ENCODE results near the gene PIGN. TPM values are rescaled to one million over a fixed set of nuclear protein-coding genes. Genes with fewer than 3 reads are reported as not detected.
A peak's percentile ranks its signal among the peaks of the same experiment; 100 is the strongest.
"Not testable (repeated sequence)": the region's sequence is repeated elsewhere in the genome, so short reads cannot be mapped to it uniquely, and the experiment has no call there.

PIGN gene
- polyA plus RNA-seq, 4 donors, result 2.2 to 21.4 (median 5.7) TPM

DNA sequence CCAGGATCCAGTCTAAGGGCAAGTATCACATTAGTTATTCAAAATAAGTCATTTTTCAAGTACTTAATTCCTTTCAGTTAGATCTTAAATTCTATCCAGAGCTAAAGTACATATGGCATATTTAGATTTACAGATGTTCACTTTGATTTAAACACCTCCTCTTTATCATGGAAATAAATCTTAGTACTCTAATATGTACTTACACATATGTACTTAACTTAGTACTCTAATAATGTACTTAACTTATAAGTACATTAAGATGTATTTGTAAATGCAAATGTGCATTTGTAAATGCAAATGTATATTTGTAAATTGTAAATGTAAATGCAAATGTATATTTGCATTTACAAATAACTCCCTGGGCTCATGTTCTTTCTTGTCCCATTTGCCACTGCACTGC is 14.6 kb downstream of the PIGN start:
- no peaks in the 10 kb centered on the region for H3K27me3 ChIP-seq (ENCODE audit: control insufficient read depth in 3 of 3, insufficient read depth in 3 of 3, low read length in 3 of 3)
- no peaks in the 10 kb centered on the region for H3K4me1 ChIP-seq (ENCODE audit: control insufficient read depth in 3 of 3, insufficient read depth in 2 of 3, low read depth in 1 of 3, low read length in 2 of 3)
- H3K4me3 ChIP-seq (ENCODE audit: low read depth in 1 of 3, low read length in 3 of 3), result no peak overlapping the region
- FAIRE-seq, result peak; percentile 30
- H3K36me3 ChIP-seq (ENCODE audit: control insufficient read depth in 3 of 3, insufficient read depth in 2 of 3, low read depth in 1 of 3, low read length in 3 of 3), result peaks cover 0 to 2% (median 0%) of the 10 kb centered on the region in 3 donors
- H3K9me3 ChIP-seq (ENCODE audit: control insufficient read depth in 2 of 2, insufficient read depth in 1 of 2, low read depth in 1 of 2, low read length in 1 of 2), result no peaks in the 10 kb centered on the region
- H3K27ac ChIP-seq (ENCODE audit: low read depth in 1 of 3, low read length in 2 of 3), result no peak overlapping the region
- DNase-seq, result no peak

DNA sequence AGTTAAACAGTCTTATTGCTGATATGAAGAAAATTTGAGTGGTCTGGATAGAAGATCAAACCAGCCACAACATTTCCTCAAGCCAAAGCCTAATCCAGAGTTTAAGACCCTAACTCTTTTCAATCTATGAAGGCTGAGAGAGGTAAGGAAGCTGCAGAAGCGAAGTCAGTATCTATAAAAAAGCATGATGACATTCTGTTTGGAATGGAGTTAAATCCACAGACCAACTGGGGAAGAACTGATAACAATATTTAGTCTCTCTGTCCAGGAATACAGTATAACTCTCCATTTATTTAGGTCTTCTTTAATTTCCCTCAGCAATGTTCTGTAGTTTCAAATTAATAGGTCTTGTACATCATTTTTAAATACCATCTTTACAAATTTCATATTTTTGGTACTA is 16.0 kb downstream of the PIGN start:
- no peak overlapping the region for H3K27ac ChIP-seq (ENCODE audit: low read depth in 1 of 3, low read length in 2 of 3)

DNA sequence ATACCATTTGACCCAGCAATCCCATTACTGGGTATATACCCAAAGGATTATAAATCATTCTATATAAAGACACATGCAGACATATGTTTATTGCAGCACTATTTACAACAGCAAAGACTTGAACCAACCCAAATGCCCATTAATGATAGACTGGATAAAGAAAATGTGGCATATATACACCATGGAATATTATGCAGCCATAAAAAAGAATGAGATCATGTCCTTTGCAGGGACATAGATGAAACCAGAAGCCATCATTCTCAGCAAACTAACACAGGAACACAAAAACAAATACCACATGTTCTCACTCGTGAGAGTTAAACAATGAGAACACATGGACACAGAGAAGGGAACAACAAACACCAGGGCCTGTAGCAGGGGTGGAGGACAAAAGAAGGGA is 20.3 kb downstream of the PIGN start:
- H3K27me3 ChIP-seq (ENCODE audit: control insufficient read depth in 3 of 3, insufficient read depth in 3 of 3, low read length in 3 of 3); H3K4me1 ChIP-seq (ENCODE audit: control insufficient read depth in 3 of 3, insufficient read depth in 2 of 3, low read depth in 1 of 3, low read length in 2 of 3); H3K36me3 ChIP-seq (ENCODE audit: control insufficient read depth in 3 of 3, insufficient read depth in 2 of 3, low read depth in 1 of 3, low read length in 3 of 3); H3K4me3 ChIP-seq (ENCODE audit: low read depth in 1 of 3, low read length in 3 of 3); H3K27ac ChIP-seq (ENCODE audit: low read depth in 1 of 3, low read length in 2 of 3); H3K9me3 ChIP-seq (ENCODE audit: control insufficient read depth in 2 of 2, insufficient read depth in 1 of 2, low read depth in 1 of 2, low read length in 1 of 2); DNase-seq; FAIRE-seq: not testable (repeated sequence)
- WGBS, 3 donors, result 88 to 96% (median 95%) methylated on average over 1 of the region's 1 CpG

More for the DNA sequence above, 16.0 kb downstream of the PIGN start:
- Histone ChIP-seq H3K4me3 (ENCODE audit: low read depth in 1 of 3, low read length in 3 of 3) (no peak overlapping the region), H3K4me1 (ENCODE audit: control insufficient read depth in 3 of 3, insufficient read depth in 2 of 3, low read depth in 1 of 3, low read length in 2 of 3) (no peaks in the 10 kb centered on the region), H3K9me3 (ENCODE audit: control insufficient read depth in 2 of 2, insufficient read depth in 1 of 2, low read depth in 1 of 2, low read length in 1 of 2) (peaks cover 0 to 3% of the 10 kb centered on the region in 2 donors), H3K36me3 (ENCODE audit: control insufficient read depth in 3 of 3, insufficient read depth in 2 of 3, low read depth in 1 of 3, low read length in 3 of 3) (peaks cover 0 to 5% (median 0%) of the 10 kb centered on the region in 3 donors), H3K27me3 (ENCODE audit: control insufficient read depth in 3 of 3, insufficient read depth in 3 of 3, low read length in 3 of 3) (no peaks in the 10 kb centered on the region)
- 95 to 97% (median 97%) methylated on average over 1 of the region's 1 CpG for WGBS, 3 donors
- FAIRE-seq (peak; percentile 51), DNase-seq (no peak)

DNA sequence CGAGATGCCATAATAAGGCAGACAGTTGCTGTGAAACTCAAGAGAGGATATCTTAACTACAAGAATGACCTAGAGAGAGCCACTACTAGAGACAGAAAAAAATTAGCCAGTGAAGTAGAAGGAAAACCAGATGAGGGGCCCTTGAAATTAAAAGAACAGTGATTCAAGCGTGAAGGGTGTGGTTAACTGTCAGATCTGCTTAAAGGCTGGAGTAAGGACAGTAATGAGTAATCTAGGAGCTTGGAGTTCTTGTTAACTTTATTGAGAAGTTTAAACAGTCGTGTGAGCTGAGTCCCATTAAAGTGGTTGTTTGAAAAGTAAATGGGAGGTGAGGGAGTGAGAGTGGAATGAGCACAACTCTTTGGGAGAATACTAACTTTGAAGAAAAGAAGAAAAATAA is 21.3 kb downstream of the PIGN start:
- H3K27me3 ChIP-seq (ENCODE audit: control insufficient read depth in 3 of 3, insufficient read depth in 3 of 3, low read length in 3 of 3), result no peaks in the 10 kb centered on the region
- DNase-seq, result no peak
- no peak overlapping the region for H3K27ac ChIP-seq (ENCODE audit: low read depth in 1 of 3, low read length in 2 of 3)
- 83 to 92% (median 88%) methylated on average over 3 of the region's 3 CpGs for WGBS, 3 donors
- peaks cover 0 to 2% (median 0%) of the 10 kb centered on the region in 3 donors for H3K4me1 ChIP-seq (ENCODE audit: control insufficient read depth in 3 of 3, insufficient read depth in 2 of 3, low read depth in 1 of 3, low read length in 2 of 3)
- no peak overlapping the region for H3K4me3 ChIP-seq (ENCODE audit: low read depth in 1 of 3, low read length in 3 of 3)
- no peak for FAIRE-seq
- H3K36me3 ChIP-seq (ENCODE audit: control insufficient read depth in 3 of 3, insufficient read depth in 2 of 3, low read depth in 1 of 3, low read length in 3 of 3), result peaks cover 0 to 3% (median 2%) of the 10 kb centered on the region in 3 donors
- peaks cover 0 to 3% of the 10 kb centered on the region in 2 donors for H3K9me3 ChIP-seq (ENCODE audit: control insufficient read depth in 2 of 2, insufficient read depth in 1 of 2, low read depth in 1 of 2, low read length in 1 of 2)

DNA sequence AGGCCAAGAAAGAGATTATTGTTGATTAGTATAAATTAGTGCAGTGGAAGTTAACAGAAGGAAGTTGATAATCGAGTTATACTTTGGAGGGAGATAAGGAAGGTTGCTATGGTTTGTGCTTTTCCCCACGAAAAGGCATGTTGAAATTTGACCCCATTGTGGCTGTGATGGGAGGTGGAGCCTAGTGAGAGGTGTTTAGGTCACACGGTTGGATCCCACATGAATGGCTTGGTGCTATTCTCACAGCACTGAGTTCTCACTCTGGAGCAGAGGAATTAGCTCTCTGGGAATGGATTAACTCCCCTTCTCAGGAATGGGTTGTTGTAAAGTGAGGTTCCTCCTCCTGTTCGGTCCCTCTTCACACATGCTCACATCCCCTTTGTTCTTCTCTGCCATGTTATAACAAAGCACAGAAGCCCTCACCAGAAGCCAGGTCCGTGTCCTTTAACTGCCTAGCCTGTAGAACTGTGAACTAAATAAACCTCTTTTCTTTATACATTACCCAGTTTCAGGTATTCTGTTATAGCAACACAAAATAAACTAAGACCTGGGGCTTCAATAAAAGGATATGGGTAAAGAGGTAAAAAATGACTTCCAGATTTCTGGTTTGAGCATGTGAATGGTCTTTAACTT is 21.9 kb downstream of the PIGN start:
- DNase-seq, result peak in 1 of 2 donors; percentile 67
- 40 to 61% (median 60%) methylated on average over 5 of the region's 5 CpGs for WGBS, 3 donors
- Histone ChIP-seq H3K27me3 (ENCODE audit: control insufficient read depth in 3 of 3, insufficient read depth in 3 of 3, low read length in 3 of 3) (no peaks in the 10 kb centered on the region), H3K36me3 (ENCODE audit: control insufficient read depth in 3 of 3, insufficient read depth in 2 of 3, low read depth in 1 of 3, low read length in 3 of 3) (peaks cover 0 to 3% (median 2%) of the 10 kb centered on the region in 3 donors), H3K4me3 (ENCODE audit: low read depth in 1 of 3, low read length in 3 of 3) (no peak overlapping the region), H3K27ac (ENCODE audit: low read depth in 1 of 3, low read length in 2 of 3) (no peak overlapping the region), H3K4me1 (ENCODE audit: control insufficient read depth in 3 of 3, insufficient read depth in 2 of 3, low read depth in 1 of 3, low read length in 2 of 3) (peaks cover 0 to 2% (median 0%) of the 10 kb centered on the region in 3 donors), H3K9me3 (ENCODE audit: control insufficient read depth in 2 of 2, insufficient read depth in 1 of 2, low read depth in 1 of 2, low read length in 1 of 2) (peaks cover 0 to 3% of the 10 kb centered on the region in 2 donors)
- no peak for FAIRE-seq

DNA sequence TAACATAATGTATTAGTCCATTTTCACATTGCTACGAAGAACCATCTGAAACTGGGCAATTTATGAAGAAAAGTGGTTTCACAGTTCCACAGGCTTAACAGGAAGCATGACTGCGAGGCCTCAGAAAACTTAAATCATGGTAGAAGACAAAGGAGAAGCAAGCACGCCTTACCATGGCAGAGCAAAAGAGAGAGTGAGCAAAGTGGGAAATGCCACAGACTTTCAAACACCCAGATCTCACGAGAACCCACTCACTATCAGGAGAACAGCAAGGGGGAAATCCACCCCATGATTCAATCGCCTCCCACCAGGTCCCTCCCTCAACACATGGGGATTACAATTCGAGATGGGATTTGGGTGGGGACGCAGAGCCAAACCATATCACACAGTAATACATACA is 22.5 kb downstream of the PIGN start:
- no peak for DNase-seq
- Histone ChIP-seq H3K9me3 (ENCODE audit: control insufficient read depth in 2 of 2, insufficient read depth in 1 of 2, low read depth in 1 of 2, low read length in 1 of 2) (peaks cover 0 to 3% of the 10 kb centered on the region in 2 donors), H3K4me3 (ENCODE audit: low read depth in 1 of 3, low read length in 3 of 3) (no peak overlapping the region), H3K36me3 (ENCODE audit: control insufficient read depth in 3 of 3, insufficient read depth in 2 of 3, low read depth in 1 of 3, low read length in 3 of 3) (peaks cover 0 to 4% (median 2%) of the 10 kb centered on the region in 3 donors), H3K27ac (ENCODE audit: low read depth in 1 of 3, low read length in 2 of 3) (no peak overlapping the region), H3K4me1 (ENCODE audit: control insufficient read depth in 3 of 3, insufficient read depth in 2 of 3, low read depth in 1 of 3, low read length in 2 of 3) (peaks cover 0 to 2% (median 0%) of the 10 kb centered on the region in 3 donors), H3K27me3 (ENCODE audit: control insufficient read depth in 3 of 3, insufficient read depth in 3 of 3, low read length in 3 of 3) (no peaks in the 10 kb centered on the region)
- no peak for FAIRE-seq
- WGBS, 3 donors, result 88 to 91% (median 90%) methylated on average over 7 of the region's 7 CpGs

DNA sequence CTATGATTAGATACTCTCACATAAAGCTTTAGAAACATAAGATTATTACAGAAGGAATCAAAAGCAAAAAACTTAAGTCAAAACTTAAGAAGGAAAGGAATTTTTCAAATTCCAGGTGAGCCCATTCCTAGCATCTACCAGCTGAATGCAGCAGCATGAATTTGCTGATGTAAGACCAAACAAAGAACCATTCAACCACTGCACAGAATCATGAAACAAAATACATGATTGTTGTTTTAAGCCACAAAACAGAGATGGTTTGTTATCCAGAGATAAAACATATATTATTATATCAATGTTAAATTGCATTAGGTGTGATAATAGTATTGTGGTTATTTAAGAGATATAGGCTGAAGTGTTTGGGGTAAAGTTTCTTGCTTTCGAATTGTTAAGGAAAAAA is 29.0 kb downstream of the PIGN start:
- H3K4me1 ChIP-seq (ENCODE audit: control insufficient read depth in 3 of 3, insufficient read depth in 2 of 3, low read depth in 1 of 3, low read length in 2 of 3), result no peaks in the 10 kb centered on the region
- no peak overlapping the region for H3K27ac ChIP-seq (ENCODE audit: low read depth in 1 of 3, low read length in 2 of 3)
- H3K27me3 ChIP-seq (ENCODE audit: control insufficient read depth in 3 of 3, insufficient read depth in 3 of 3, low read length in 3 of 3), result no peaks in the 10 kb centered on the region
- DNase-seq (no peak), FAIRE-seq (no peak)
- no peak overlapping the region for H3K4me3 ChIP-seq (ENCODE audit: low read depth in 1 of 3, low read length in 3 of 3)
- peaks cover 0 to 9% (median 2%) of the 10 kb centered on the region in 3 donors for H3K36me3 ChIP-seq (ENCODE audit: control insufficient read depth in 3 of 3, insufficient read depth in 2 of 3, low read depth in 1 of 3, low read length in 3 of 3)
- WGBS, 3 donors, result 85 to 92% (median 91%) methylated on average over 1 of the region's 1 CpG
- no peaks in the 10 kb centered on the region for H3K9me3 ChIP-seq (ENCODE audit: control insufficient read depth in 2 of 2, insufficient read depth in 1 of 2, low read depth in 1 of 2, low read length in 1 of 2)

DNA sequence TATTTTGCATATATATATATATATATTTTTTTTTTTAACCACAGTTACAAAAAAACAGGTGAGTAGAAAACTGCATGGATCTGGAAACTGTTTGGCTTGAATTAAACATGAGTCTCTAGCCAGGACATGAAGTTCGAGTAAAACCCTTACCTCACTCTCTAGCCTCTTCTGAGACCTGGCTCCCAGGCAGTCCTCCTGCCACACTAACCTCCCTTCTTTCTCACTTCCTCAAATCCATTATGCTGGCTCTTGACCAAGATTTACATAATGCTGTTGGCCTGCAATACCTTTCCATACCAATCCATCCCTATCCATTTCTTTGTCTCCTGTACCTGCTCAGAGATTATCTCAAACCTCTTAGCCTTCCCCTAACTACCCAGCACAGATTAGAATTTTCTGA is 34.0 kb downstream of the PIGN start:
- DNase-seq (no peak), FAIRE-seq (no peak)
- H3K9me3 ChIP-seq (ENCODE audit: control insufficient read depth in 2 of 2, insufficient read depth in 1 of 2, low read depth in 1 of 2, low read length in 1 of 2), result no peaks in the 10 kb centered on the region
- no peak overlapping the region for H3K27ac ChIP-seq (ENCODE audit: low read depth in 1 of 3, low read length in 2 of 3)
- no peak overlapping the region for H3K4me3 ChIP-seq (ENCODE audit: low read depth in 1 of 3, low read length in 3 of 3)
- peaks cover 0 to 7% (median 0%) of the 10 kb centered on the region in 3 donors for H3K36me3 ChIP-seq (ENCODE audit: control insufficient read depth in 3 of 3, insufficient read depth in 2 of 3, low read depth in 1 of 3, low read length in 3 of 3)
- no peaks in the 10 kb centered on the region for H3K4me1 ChIP-seq (ENCODE audit: control insufficient read depth in 3 of 3, insufficient read depth in 2 of 3, low read depth in 1 of 3, low read length in 2 of 3)
- no peaks in the 10 kb centered on the region for H3K27me3 ChIP-seq (ENCODE audit: control insufficient read depth in 3 of 3, insufficient read depth in 3 of 3, low read length in 3 of 3)
- WGBS, 3 donors, result 85 to 100% (median 97%) methylated on average over 1 of the region's 1 CpG
